NCI-H2029 treated with DMSO at 0.1 percent for 48 hours (cell line): ENCODE measurements around the gene PNPLA2.
A peak's percentile ranks its signal among the peaks of the same experiment; 100 is the strongest.

Source experiments
- DNase-seq: peaks from one replicate; lab custom pipeline; 2025; lab: John Stamatoyannopoulos, UW

PNPLA2 gene

DNA sequence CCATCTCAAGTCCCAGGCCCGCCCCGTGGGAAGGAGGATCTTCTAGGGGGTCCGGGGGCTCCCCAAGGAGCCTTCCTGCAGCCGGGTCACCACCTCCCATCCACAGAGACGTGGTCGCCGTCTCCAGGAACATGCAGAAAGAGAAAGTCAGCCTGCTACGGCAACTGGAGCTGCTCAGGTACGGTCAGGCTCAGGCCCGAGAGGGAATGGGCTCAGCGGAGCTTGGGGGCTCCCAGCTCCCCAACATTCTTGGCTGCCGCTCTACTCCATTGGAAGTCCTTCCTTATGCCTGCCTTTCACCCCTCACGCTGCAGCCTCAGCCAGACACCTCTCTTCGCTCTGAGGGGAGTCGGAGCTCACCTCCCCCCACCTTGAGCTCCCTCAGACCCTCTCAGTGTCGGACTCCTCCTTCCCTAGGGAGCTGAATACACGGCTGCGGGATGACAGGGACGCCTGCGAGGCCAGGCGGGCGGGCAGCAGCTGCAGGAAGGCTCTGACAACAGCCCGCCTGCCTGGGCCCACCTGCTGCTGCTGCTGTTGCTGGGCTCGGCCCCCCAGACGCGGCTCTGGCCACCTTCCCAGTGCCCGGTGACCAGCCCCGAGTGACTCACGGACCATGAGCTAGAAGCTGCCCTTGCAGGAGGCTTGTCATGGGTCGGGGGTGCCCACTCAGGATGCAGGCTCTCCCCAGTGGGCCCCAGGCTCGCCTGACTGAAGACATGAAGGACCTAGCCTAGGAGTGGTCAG, 12.6 kb downstream of the PNPLA2 start:
- DNase-seq: no peak

DNA sequence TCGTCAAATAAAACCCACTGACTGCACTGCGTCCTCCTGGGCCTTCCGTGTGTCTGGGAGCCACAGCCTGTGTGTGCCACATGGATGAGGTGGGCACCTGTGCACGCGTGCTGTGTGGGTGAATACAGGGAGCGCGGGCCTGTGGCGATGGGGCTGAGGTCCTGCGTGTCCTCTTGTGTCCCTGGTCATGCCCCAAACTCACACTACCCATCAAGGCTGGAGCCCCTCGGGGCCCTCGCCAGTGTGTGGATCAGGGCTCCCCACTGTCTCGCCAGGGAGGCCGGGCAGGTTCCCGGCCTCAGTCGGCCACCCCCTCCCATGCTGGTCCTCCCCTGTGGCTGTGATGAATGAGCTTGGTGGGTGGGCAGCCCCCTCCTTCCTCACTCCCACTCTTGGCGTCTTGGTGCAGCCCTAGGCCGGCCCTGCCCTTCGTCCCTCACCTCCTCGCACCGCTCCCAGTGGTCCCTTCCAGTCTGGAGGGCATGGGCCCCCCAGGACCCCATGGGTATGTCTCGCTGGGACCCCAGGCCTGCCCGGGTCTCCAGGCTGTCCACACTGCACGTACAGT, 13.3 kb downstream of the PNPLA2 start:
- DNase-seq: no peak

DNA sequence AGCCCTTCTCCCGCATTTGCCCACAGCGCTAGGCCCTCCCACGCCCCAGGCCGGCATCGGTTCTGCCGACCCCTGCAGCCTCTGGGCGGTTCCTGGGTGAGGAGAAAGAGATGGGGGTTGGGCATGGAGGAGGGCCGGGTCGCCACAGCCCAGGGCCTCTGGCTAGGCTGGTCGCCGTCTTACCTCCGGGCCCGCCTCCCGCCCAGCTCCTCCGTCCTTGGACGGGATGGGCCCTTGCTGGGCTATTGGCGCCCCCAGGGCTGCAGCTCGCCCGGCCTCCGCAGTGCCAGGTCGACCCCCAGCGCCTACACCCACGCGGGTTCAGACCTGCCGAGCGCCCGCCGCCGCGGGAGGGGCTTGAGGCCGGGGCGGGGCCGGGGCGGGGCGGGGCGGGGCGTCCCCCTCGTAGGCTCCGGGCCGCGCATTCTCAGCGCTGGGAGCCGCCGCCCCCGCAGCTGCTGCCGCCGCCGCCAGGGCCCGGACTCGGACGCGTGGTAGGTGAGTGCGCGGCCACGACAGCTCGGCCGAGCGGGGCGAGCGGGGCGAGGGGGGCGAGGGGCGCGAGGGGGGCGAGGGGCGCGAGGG, 13.9 kb downstream of the PNPLA2 start, which contains the start of gene CD151:
Gene CD151 (plus strand): TSS at position 424 of the 585 bp plus-strand sequence. CDS start 3,118 bp downstream, outside the sequence.
- no peak for DNase-seq

DNA sequence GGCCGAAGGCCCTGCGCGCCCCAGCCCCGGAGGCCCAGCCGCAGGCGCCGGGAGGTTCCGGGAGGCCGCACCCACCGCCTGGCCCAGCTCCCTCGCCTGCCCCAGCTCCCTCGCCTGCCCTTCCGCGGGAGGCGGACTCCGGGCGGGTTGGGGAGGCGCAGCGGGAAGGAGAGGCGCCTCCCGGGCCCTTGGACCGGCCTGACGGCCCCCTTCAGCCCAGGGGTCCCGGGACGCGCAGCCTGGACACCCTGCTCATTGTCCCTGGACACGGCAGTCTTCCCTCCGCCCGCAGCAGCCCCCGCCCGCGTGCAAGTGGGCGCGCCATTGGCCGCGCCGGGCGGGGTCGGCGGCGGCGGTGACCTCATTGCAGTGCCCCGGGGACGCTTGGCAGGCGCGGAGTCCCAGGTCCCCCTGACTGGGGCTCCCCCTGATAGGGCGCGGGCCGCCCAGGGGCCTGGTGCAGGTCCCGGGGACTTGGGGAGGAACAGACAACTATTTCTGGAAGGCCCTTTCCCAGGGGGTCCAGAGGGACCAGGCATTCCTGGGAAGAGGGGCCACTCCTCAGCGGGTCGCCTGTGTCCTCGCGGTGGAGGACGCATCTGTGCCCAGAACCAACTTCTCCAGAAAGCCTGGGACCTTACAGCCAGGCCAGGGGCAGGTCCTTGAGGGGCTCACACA, 14.5 kb downstream of the PNPLA2 start:
- DNase-seq: no peak

- DNase-seq: no peak
Measured at GRCh38 chr11:833849-834311, 15.2 kb downstream of the PNPLA2 start.

- DNase-seq: no peak
Measured at GRCh38 chr11:834371-835316, 15.9 kb downstream of the PNPLA2 start.

- DNase-seq: no peak
Measured at GRCh38 chr11:836274-836673, 17.6 kb downstream of the PNPLA2 start.

DNA sequence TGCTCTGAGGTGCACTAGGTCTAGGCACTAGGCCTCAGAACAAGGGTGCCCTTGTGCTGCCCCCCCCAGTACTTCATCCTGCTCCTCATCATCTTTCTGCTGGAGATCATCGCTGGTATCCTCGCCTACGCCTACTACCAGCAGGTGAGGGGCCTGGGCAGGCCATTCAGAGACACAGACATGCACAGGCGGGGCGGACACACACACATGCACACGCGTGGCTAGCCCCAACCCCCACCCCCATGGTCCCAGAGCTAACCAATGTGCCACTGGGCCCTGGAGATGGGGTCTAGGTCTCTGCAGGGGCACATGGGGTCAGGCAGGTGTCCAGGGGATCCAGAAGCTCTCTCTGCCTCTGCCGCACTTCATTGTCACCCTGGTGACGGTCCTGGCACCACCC, 18.0 kb downstream of the PNPLA2 start:
- no peak for DNase-seq

GRCh38 chr11:837189-837989, 18.7 kb downstream of the PNPLA2 start:
- no peak for DNase-seq

DNA sequence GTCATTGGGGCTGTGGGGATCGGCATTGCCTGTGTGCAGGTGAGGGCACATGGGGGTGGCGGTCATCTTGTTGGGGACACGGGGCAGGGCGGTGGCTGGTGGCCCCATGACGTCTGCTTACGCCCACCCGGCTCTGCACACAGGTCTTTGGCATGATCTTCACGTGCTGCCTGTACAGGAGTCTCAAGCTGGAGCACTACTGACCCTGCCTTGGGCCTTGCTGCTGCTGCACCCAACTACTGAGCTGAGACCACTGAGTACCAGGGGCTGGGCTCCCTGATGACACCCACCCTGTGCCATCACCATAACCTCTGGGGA, 19.2 kb downstream of the PNPLA2 start:
- no peak for DNase-seq

- no peak for DNase-seq
Measured at GRCh38 chr11:838441-839279, 19.9 kb downstream of the PNPLA2 start.

GRCh38 chr11:839280-839623, 20.5 kb downstream of the PNPLA2 start:
- no peak for DNase-seq

GRCh38 chr11:839875-840617, 21.3 kb downstream of the PNPLA2 start:
- no peak for DNase-seq

- no peak for DNase-seq
Measured at GRCh38 chr11:841981-842369, 23.3 kb downstream of the PNPLA2 start.

- DNase-seq: peak; percentile 37
Measured at GRCh38 chr11:842370-843002, 23.8 kb downstream of the PNPLA2 start, which contains the start of the genes POLR2L and TSPAN4. Gene POLR2L (minus strand): TSS chr11:842529. CDS start chr11:842508, 21 bp downstream. Gene TSPAN4 (plus strand): TSS chr11:842852. CDS start chr11:850305, 7,453 bp downstream.

DNA sequence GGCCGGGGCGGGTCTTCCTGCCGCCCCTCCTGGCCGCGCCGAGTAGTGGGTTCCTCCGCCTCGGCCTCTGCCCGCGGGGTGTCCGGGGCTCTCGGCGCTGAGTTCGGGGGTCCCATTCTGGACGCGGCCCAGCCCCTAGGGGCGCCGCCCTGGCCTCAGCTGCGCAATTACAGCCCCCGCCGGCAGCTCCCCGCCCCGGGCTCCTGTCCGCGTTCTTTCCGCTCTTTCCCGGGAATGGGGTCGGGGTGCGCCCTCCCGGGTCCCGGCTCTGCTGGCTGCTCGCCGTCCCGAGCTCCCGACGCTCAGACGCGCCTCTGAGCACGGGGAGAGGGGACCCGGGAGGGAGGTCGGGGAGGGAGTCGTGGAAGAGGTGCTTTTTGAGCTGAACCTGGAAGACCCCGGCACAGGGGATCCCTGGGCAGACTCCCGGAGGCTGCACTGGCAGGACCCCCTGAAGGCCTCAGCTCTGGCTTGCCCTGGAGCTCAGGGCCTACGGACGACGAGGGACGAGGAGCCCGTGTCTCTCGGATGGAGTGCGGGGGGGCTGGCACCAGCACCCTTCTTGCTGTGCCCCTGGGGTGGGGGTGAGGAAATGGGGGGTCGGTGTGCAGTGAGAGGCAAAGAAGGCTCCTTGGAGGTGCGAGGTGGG, 24.5 kb downstream of the PNPLA2 start:
- no peak for DNase-seq

GRCh38 chr11:843818-844692, 25.3 kb downstream of the PNPLA2 start:
- no peak for DNase-seq
